Rectal smooth muscle tissue (tissue), 1 donor: ENCODE data around the gene CACHD1.

ENCODE experiments used
- H3K27ac ChIP-seq: one replicate; pipeline ENCODE4 v1.7.0; 2013; ENCODE audit warnings: low read depth, low read length, inconsistent platforms
- H3K27me3 ChIP-seq: one replicate; pipeline ENCODE4 v1.7.0; 2013; ENCODE audit warnings: low read length; ENCODE audit not compliant: control insufficient read depth, insufficient read depth
- H3K36me3 ChIP-seq: one replicate; pipeline ENCODE4 v1.7.0; 2013; ENCODE audit warnings: low read length; ENCODE audit not compliant: control insufficient read depth, insufficient read depth
- H3K4me1 ChIP-seq: one replicate; pipeline ENCODE4 v1.7.0; 2013; ENCODE audit warnings: low read length; ENCODE audit not compliant: control insufficient read depth, insufficient read depth
- H3K4me3 ChIP-seq: one replicate; pipeline ENCODE4 v1.7.0; 2013; ENCODE audit warnings: low read length
- H3K9ac ChIP-seq: one replicate; pipeline ENCODE4 v1.7.0; 2013; ENCODE audit warnings: low read length

CACHD1 gene

GRCh38 chr1:64549464-64550239, 79.7 kb downstream of the CACHD1 start:
- Histone ChIP-seq H3K4me3 (no peak overlapping the region), H3K4me1 (peaks cover 4% of the 10 kb centered on the region), H3K36me3 (no peaks in the 10 kb centered on the region), H3K27me3 (no peaks in the 10 kb centered on the region), H3K27ac (no peak overlapping the region), H3K9ac (no peak overlapping the region)

- no peaks in the 10 kb centered on the region for H3K27me3 ChIP-seq
- H3K27ac ChIP-seq: no peak overlapping the region
- H3K36me3 ChIP-seq: no peaks in the 10 kb centered on the region
- H3K4me1 ChIP-seq: peaks cover 4% of the 10 kb centered on the region
- H3K9ac ChIP-seq: no peak overlapping the region
- H3K4me3 ChIP-seq: no peak overlapping the region
These were observed 80.6 kb downstream of the CACHD1 start for GRCh38 chr1:64550510-64550909.

- Histone ChIP-seq H3K36me3 (no peaks in the 10 kb centered on the region), H3K4me3 (no peak overlapping the region), H3K27ac (no peak overlapping the region), H3K27me3 (no peaks in the 10 kb centered on the region), H3K9ac (no peak overlapping the region), H3K4me1 (peaks cover 4% of the 10 kb centered on the region)
These were observed 81.1 kb downstream of the CACHD1 start for GRCh38 chr1:64550946-64551605.

GRCh38 chr1:64553285-64553684, 83.4 kb downstream of the CACHD1 start:
- H3K27ac ChIP-seq: no peak overlapping the region
- no peaks in the 10 kb centered on the region for H3K36me3 ChIP-seq
- H3K4me3 ChIP-seq: no peak overlapping the region
- H3K27me3 ChIP-seq: no peaks in the 10 kb centered on the region
- no peak overlapping the region for H3K9ac ChIP-seq
- peaks cover 4% of the 10 kb centered on the region for H3K4me1 ChIP-seq

GRCh38 chr1:64555947-64556346, 86.0 kb downstream of the CACHD1 start:
- Histone ChIP-seq H3K27me3 (no peaks in the 10 kb centered on the region), H3K27ac (no peak overlapping the region), H3K9ac (no peak overlapping the region), H3K4me3 (no peak overlapping the region), H3K36me3 (no peaks in the 10 kb centered on the region), H3K4me1 (no peaks in the 10 kb centered on the region)

GRCh38 chr1:64561993-64562392, 92.1 kb downstream of the CACHD1 start:
- H3K36me3 ChIP-seq: no peaks in the 10 kb centered on the region
- no peaks in the 10 kb centered on the region for H3K4me1 ChIP-seq
- H3K4me3 ChIP-seq: no peak overlapping the region
- H3K27me3 ChIP-seq: no peaks in the 10 kb centered on the region
- no peak overlapping the region for H3K9ac ChIP-seq
- no peak overlapping the region for H3K27ac ChIP-seq

GRCh38 chr1:64563958-64564565, 94.1 kb downstream of the CACHD1 start:
- Histone ChIP-seq H3K9ac (no peak overlapping the region), H3K27ac (no peak overlapping the region), H3K27me3 (no peaks in the 10 kb centered on the region), H3K4me1 (no peaks in the 10 kb centered on the region), H3K4me3 (no peak overlapping the region), H3K36me3 (no peaks in the 10 kb centered on the region)

GRCh38 chr1:64564891-64565290, 95.0 kb downstream of the CACHD1 start:
- no peak overlapping the region for H3K4me3 ChIP-seq
- no peak overlapping the region for H3K27ac ChIP-seq
- no peaks in the 10 kb centered on the region for H3K4me1 ChIP-seq

GRCh38 chr1:64567426-64568170, 97.7 kb downstream of the CACHD1 start:
- no peaks in the 10 kb centered on the region for H3K27me3 ChIP-seq
- no peak overlapping the region for H3K4me3 ChIP-seq
- H3K27ac ChIP-seq: no peak overlapping the region
- H3K9ac ChIP-seq: no peak overlapping the region
- no peaks in the 10 kb centered on the region for H3K36me3 ChIP-seq
- no peaks in the 10 kb centered on the region for H3K4me1 ChIP-seq

More at GRCh38 chr1:64564891-64565290, 95.0 kb downstream of the CACHD1 start:
- Histone ChIP-seq H3K36me3 (no peaks in the 10 kb centered on the region), H3K9ac (no peak overlapping the region), H3K27me3 (no peaks in the 10 kb centered on the region)

GRCh38 chr1:64568171-64568450, 98.2 kb downstream of the CACHD1 start:
- H3K36me3 ChIP-seq: no peaks in the 10 kb centered on the region
- no peak overlapping the region for H3K27ac ChIP-seq
- H3K4me1 ChIP-seq: no peaks in the 10 kb centered on the region
- H3K4me3 ChIP-seq: no peak overlapping the region
- no peak overlapping the region for H3K9ac ChIP-seq
- no peaks in the 10 kb centered on the region for H3K27me3 ChIP-seq

- Histone ChIP-seq H3K4me3 (no peak overlapping the region), H3K9ac (no peak overlapping the region), H3K27ac (no peak overlapping the region), H3K27me3 (no peaks in the 10 kb centered on the region), H3K36me3 (no peaks in the 10 kb centered on the region), H3K4me1 (no peaks in the 10 kb centered on the region)
These were observed 99.5 kb downstream of the CACHD1 start for GRCh38 chr1:64569411-64569810.

GRCh38 chr1:64570267-64570855, 100.4 kb downstream of the CACHD1 start:
- H3K4me3 ChIP-seq: no peak overlapping the region
- no peaks in the 10 kb centered on the region for H3K36me3 ChIP-seq
- no peak overlapping the region for H3K9ac ChIP-seq
- no peak overlapping the region for H3K27ac ChIP-seq
- H3K27me3 ChIP-seq: no peaks in the 10 kb centered on the region
- no peaks in the 10 kb centered on the region for H3K4me1 ChIP-seq
